HG02870 (cell line): ENCODE measurements around the gene BIN2.
"Not testable (repeated sequence)": the region's sequence is repeated elsewhere in the genome, so short reads cannot be mapped to it uniquely, and the experiment has no call there.

Experiments used
- ATAC-seq: cut with Tn5 transposase; IDR thresholded peaks from one replicate; pipeline ENCODE4 v1.9.1; 2021; ENCODE audit warnings: mild to moderate bottlenecking, moderate library complexity; ENCODE audit not compliant: unreplicated experiment

BIN2 gene

DNA sequence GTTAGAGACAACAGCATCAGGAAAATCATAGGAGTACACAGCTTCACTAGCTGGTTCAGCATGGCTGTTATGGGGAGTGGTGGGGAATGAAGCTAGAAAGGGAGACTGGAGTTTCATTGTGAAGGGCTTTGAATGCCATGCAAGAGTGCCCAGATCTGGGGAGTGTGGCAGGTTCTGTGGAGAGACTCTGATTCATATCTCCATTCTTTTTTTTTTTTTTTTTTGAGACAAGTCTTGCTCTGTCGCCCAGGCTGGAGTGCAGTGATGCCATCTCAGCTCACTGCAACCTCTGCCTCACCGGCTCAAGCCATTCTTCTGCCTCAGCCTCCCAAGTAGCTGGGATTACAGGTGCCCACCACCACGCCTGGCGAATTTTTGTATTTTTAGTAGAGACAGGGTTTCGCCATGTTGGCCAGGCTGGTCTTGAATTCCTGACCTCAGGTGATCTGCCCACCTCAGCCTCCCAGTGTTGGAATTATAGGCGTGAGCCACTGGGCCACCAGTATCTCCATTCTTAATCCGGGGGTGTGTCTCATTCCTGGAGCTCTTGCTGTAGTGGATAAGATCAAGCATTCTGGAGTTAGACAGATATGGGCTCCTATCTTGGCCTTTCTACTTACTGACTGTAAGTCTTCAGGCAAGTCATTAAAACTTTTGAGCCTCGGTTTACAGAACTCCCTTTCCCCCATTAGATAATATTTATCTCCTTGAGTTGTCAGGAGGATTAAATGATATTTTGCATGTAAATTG, 5.7 kb downstream of the BIN2 start:
- not testable (repeated sequence) for ATAC-seq

GRCh38 chr12:51311389-51311788, 12.6 kb downstream of the BIN2 start:
- no peak for ATAC-seq

GRCh38 chr12:51307655-51308593, 16.1 kb downstream of the BIN2 start:
- ATAC-seq = no peak

- ATAC-seq = no peak
Observed at GRCh38 chr12:51306507-51306906, 17.5 kb downstream of the BIN2 start.

DNA sequence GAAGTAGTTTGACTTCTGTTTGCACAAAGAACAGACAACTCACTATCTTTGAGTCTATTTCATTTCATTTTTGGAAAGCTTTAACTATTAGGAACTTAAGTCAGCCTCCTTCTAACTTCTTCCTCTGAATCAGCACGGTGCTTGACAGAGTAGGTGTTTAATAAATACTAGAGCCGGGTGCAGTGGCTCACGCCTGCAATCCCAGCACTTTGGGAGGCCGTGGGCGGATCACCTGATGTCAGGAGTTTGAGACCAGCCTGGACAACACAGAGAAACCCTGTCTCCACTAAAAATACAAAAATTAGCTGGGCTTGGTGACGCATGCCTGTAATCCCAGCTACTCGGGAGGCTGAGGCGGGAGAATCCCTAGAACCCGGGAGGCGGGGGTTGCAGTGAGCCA, 23.2 kb downstream of the BIN2 start:
- not testable (repeated sequence) for ATAC-seq

DNA sequence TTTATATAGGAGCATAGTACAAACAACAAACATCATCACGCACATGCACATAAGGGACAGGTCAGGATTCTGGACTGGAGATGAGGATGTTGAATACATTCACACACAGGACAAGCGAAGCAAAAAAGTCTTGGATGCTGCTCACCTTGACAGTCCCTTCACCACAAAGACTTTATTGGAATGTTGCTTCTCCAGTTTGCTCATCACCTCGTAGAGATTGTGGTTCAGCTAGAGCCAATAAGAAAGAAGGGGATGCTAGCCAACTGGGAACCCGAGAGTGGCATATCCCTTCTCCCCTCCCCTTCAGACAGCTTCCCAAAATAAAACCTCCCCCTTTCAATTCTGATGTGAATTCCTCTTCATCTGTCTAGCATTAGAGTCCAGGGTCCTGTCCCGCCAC, 28.3 kb downstream of the BIN2 start:
- ATAC-seq = no peak

DNA sequence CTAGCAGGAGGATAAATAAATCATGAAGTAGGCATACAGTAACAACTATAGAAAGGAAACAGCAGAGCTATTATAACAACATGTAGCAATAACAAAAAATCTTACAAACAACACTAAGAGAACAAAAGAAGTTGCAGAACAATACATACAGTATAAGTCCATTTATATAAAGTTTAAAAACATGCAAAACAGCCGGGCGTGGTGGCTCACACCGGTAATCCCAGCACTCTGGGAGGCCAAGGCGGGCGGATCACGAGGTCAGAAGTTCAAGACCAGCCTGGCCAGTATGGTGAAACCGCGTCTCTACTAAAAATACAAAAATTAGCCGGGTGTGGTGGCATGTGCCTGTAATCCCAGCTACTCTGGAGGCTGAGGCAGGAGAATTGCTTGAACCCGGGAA, 29.9 kb downstream of the BIN2 start:
- ATAC-seq = not testable (repeated sequence)

- no peak for ATAC-seq
Observed at GRCh38 chr12:51293696-51294095, 30.3 kb downstream of the BIN2 start.

DNA sequence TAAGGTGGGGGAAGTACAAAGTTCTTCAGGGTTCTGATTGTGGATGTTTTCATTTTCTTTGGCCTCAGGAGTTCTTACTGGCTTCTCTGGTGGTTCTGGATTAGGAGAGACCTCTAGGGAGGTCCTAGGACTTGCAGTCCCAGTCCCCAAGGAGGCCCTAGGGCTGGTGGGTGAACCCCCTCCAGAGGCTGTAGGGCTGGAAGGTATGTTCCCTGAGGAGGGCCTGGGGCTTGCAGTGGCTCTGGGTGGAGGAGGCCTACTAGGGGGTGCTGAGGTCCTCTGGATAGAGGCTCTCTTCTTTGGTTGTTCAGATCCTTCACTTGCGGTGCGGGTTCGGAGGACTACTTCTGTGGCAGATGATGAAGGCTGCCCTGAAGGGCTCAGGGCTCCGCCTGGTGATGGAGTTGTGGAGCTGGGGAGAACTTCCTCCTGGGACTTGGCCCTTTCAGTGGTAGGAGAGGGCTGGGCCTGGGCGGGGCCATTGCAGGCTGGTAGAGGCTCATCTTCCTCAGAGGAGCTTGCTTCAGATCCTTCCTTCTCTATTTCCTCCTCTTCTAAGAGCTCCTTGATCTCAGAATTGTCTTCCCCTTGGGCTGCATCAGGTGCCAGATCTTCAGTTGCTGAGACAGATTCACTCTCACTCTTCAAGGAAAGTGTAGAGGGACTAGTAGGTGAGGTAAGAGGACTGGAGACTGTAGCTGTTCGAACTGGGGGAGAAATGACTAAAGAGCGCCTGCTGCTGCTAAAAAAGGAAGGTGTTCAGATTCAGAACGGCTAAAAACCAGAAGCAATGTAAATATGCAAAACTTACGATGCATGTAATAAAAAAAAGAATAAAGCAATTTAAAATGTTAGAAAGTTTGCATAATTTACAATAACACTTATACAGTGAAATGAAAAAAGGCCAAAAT, 32.1 kb downstream of the BIN2 start:
- ATAC-seq = not testable (repeated sequence)

DNA sequence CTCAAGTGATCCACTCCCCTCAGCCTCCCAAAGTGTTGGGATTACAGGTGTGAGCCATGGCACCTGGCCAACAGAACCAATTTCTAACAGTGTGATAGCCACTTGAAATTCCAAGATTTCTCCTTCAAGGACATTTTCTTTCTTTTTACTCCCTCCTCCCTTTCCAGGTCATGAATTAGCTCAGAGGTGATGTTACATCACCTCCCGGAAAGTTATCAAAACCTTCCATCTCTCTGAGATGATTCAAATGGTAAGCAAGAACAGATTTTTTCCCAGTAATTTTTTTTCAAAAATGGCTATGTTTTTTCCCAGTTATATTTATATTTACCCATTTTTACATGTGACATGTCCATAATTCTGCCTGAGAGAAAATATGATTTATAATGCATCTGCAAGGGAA, 38.1 kb downstream of the BIN2 start:
- no peak for ATAC-seq

DNA sequence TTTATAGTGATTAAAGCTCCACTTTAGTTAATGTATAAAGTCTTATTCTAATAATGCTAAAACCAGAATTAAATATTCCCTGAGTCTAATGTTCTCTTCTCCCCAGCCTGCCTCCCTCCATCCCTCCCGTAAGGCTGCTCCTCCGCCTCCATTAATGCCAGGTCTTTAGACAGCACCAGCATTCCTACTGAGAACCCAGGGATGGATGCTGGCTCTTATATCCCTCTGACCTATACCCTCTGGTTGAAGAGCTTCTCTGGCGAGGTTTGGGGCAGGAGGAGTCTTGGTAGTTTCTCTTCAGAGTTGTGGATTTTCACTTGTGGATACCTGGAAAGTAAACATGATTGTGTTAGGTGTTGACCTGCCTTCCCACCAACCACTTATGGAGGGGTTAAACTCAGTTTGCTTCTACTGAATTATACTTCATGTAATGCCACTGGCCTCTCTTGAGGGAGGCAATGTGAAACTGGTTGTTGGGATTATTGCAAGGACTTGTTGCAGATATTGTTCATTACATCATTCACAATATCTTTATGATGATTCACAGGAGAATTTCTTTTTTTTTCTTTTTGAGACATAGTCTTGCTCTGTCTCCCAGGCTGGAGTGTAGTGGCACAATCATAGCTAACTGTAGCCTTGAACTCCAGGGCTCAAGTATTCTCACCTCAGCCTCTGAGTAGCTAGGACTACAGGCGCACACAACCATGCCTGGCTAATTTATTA, 42.6 kb downstream of the BIN2 start:
- no peak for ATAC-seq

GRCh38 chr12:51275088-51275487, 48.9 kb downstream of the BIN2 start:
- no peak for ATAC-seq

DNA sequence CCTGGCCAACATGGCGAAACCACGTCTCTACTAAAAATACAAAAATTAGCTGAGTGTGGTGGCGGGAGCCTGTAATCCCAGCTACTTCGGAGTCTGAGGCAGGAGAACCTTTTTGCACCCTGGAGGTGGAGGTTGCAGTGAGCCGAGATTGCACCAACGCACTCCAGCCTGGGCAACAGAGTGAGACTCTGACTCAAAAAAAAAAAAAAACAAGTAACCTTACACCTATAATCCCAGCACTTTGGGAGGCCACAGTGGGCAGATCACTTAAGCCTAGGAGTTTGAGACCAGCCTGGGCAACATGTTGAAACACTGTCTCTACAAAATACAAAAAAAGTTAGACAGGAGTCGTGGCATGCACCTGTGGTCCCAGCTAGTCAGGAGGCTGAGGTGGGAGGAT, 51.2 kb downstream of the BIN2 start:
- not testable (repeated sequence) for ATAC-seq

DNA sequence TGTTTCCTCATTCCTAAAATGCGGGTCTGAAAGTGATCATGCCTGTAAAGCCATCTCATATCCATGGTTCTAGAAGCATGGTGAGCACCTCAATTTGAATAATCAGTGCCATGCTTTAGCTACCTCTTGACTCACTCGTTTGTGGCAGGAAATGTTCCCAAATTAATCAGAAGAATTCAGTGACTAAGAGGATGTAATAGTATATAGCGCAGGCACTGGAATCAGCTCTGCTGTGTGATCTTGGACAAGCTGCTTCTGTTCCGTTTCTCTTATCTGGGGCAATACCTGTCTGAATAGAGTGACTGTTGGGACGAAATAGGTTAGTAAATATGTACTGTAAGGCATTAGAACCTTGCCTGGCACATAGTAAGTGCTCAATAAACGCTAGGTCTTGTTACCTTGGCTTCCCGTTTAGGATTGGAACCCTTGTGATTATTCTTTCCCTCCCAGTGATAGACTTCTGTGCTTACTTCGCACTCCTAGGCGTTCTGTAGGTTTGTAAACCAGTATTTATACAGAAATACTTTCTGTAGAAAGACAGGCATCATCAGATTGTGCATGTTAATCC, 52.9 kb downstream of the BIN2 start:
- ATAC-seq = no peak

DNA sequence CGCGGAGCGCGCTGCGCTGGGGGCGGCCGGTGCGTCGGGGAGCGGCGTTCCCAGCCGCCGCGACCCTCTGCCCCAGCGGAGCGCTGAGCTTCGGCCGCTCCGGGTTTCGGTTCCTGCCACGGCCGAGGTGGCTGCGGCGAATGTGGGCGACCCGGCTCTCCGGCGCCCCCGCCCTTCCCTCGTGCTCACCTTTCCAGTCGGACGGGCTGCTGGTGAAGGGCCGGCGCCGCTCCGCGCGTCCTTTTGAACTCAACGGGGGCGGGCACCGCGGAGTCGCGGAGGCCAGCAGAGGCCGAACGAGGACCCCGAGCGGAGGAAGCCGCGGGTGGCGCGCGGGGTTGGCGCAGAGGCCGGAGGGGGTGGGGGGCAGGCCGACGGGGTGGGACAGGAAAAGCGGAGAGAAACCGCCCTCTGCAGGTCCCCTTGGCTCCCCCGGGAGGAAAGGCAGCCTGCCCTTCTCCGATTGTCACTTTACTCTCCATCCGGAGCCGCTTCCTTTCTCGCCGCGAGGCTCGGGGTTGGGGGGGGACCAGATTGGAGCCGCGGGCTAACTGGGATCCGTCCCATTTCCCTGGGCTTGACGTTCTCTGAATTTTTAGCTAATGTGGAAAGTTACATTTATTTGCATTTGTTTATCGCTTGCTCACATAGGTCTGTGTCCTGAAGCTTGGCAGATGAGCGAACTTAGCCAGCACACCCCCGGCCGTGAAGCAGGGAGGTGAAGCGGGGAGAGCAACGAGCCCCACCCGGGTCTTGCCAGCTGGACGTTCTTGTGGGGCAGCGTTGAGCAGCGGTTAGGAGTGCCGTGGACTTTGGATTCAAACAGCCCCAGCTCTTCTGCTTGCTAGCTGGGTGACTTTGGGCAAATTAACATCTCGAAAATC, 53.7 kb downstream of the BIN2 start, which contains the start of gene SMAGP:
TSS of gene SMAGP (minus strand) at position 349 of the 884 bp plus-strand sequence. CDS start 1,137 bp downstream, outside the sequence.
- peak; percentile 74 for ATAC-seq

GRCh38 chr12:51269174-51270066, 54.6 kb downstream of the BIN2 start:
- no peak for ATAC-seq

DNA sequence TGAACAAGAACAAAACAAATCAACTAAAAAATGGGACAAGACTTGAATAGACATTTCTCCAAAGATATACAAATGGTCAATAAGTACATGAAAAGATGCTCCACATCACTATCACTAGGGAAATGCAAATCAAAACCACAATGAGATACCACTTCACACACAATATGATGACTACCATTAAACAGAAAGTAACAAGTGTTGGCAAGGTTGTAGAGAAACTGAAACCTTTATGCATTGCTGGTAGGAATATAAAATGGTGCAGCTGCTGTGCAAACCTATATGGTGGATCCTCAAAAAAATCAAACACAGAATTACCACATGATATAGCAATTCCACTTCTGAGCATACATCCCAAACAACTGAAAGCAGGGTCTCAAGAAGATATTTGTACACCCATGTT, 59.0 kb downstream of the BIN2 start:
- no peak for ATAC-seq

DNA sequence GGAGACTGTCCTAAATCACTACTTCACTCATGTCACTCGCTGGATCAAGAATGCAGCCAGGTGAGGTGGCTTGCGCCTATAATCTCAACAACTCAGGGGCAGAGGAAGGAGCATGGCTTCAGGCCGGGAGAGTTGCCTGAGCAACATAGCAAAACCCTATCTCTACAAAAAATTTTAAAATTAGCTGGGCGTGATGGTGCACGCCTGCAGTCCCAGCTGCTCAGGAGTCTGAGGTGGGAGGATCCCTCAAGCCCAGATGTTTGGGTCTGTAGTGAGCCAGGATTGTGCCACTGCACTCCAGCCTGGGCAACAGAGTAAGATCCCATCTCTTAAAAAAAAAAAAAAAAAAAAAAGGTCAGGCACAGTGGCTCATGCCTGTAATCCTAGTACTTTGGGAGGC, 59.7 kb downstream of the BIN2 start:
- no peak for ATAC-seq
